GM18526 (cell line): ENCODE results near the gene PDGFD.

ENCODE experiments used
- POLR2A ChIP-seq: IDR thresholded peaks from 3 replicates; pipeline ENCODE4 v1.6.1; 2011; ENCODE audit not compliant: insufficient read length; ENCODE audit errors: extremely low read depth

PDGFD gene

GRCh38 chr11:103895106-103895505 is 268.8 kb downstream of the PDGFD start:
- no peak for TF ChIP-seq POLR2A

- TF ChIP-seq POLR2A: no peak
These were observed 269.3 kb downstream of the PDGFD start for GRCh38 chr11:103894673-103895072.

- no peak for TF ChIP-seq POLR2A
These were observed 269.9 kb downstream of the PDGFD start for GRCh38 chr11:103894034-103894433.

- no peak for TF ChIP-seq POLR2A
These were observed 270.6 kb downstream of the PDGFD start for GRCh38 chr11:103893371-103893770.

- TF ChIP-seq POLR2A: no peak
These were observed 271.3 kb downstream of the PDGFD start for GRCh38 chr11:103892603-103893002.

- TF ChIP-seq POLR2A: no peak
These were observed 273.3 kb downstream of the PDGFD start for GRCh38 chr11:103890654-103891053.

- no peak for TF ChIP-seq POLR2A
These were observed 274.3 kb downstream of the PDGFD start for GRCh38 chr11:103889679-103890078.

- no peak for TF ChIP-seq POLR2A
These were observed 275.4 kb downstream of the PDGFD start for GRCh38 chr11:103888541-103888951.

GRCh38 chr11:103887001-103887658 is 276.8 kb downstream of the PDGFD start:
- TF ChIP-seq POLR2A: no peak

GRCh38 chr11:103883856-103884255 is 280.1 kb downstream of the PDGFD start:
- no peak for TF ChIP-seq POLR2A

- TF ChIP-seq POLR2A: no peak
These were observed 280.7 kb downstream of the PDGFD start for GRCh38 chr11:103883291-103883690.

GRCh38 chr11:103881584-103881983 is 282.4 kb downstream of the PDGFD start:
- TF ChIP-seq POLR2A: no peak

GRCh38 chr11:103880968-103881367 is 283.0 kb downstream of the PDGFD start:
- no peak for TF ChIP-seq POLR2A

- no peak for TF ChIP-seq POLR2A
These were observed 285.3 kb downstream of the PDGFD start for GRCh38 chr11:103878646-103879045.

- no peak for TF ChIP-seq POLR2A
These were observed 286.7 kb downstream of the PDGFD start for GRCh38 chr11:103877221-103877620.

GRCh38 chr11:103875855-103876510 is 288.0 kb downstream of the PDGFD start:
- TF ChIP-seq POLR2A: no peak

GRCh38 chr11:103872748-103873147 is 291.2 kb downstream of the PDGFD start:
- TF ChIP-seq POLR2A: no peak
